Psoas muscle (tissue), 8 donors: ENCODE measurements around the gene SQSTM1. TPM values are rescaled to one million over a fixed set of nuclear protein-coding genes. Genes with fewer than 3 reads are reported as not detected.

Source experiments
- ATAC-seq, 4 donors: fragments of 200-7000 bp; cut with Tn5 transposase; one replicate each; pipeline ENCODE4 v1.9.1; 2020; ENCODE audit warnings: moderate library complexity in 3 of 4, mild to moderate bottlenecking in 2 of 4
- DNase-seq, 2 donors: peaks; one replicate each; pipeline ENCODE4 v3.0.0-alpha.2; 2020
- H3K27ac ChIP-seq: fragments of 200-600 bp; one replicate; pipeline ENCODE4 v1.8.0; 2022
- H3K27me3 ChIP-seq, 3 donors: fragments of 200-600 bp in 1 of 3; one replicate each; pipeline versions ENCODE4 v1.6.1 to v1.8.0; 2013 to 2022; ENCODE audit warnings: low read length in 2 of 3, mild to moderate bottlenecking in 2 of 3, moderate library complexity in 1 of 3; ENCODE audit not compliant: insufficient read depth in 3 of 3
- H3K36me3 ChIP-seq, 2 donors: fragments of 200-600 bp in 1 of 2; one replicate each; pipeline versions ENCODE4 v1.6.1 to v1.8.0; 2013 to 2022; ENCODE audit warnings: low read depth in 1 of 2, mild to moderate bottlenecking in 1 of 2, moderate library complexity in 1 of 2; ENCODE audit not compliant: insufficient read depth in 1 of 2
- H3K4me1 ChIP-seq: fragments of 200-600 bp; one replicate; pipeline ENCODE4 v1.8.0; 2022
- H3K4me3 ChIP-seq: fragments of 200-600 bp; one replicate; pipeline ENCODE4 v1.8.0; 2022; ENCODE audit warnings: mild to moderate bottlenecking
- H3K9me3 ChIP-seq: fragments of 200-600 bp; one replicate; pipeline ENCODE4 v1.8.0; 2022
- CTCF ChIP-seq: fragments of 200-600 bp; IDR thresholded peaks from one replicate; pipeline ENCODE4 v1.8.0; 2022; ENCODE audit warnings: antibody characterized with exemption
- WGBS, 3 donors: extraction: QIAGEN DNeasy Blood & Tissue Kit; methylation state at CpG; one replicate each; pipeline versions ENCODE4 v1.1.6 to v1.1.7; 2013; 5-methylcytosine and 5-hydroxymethylcytosine counted together
- intact Hi-C, 2 donors: fragments of 100-400 bp; cut with DNase I; formaldehyde crosslinking; loops; one replicate each; pipeline versions ENCODE4 v1.11.0 to v1.14.2; 2022
- polyA plus RNA-seq, 3 donors: library from polyadenylated mRNA; stranded (reverse); fragments of 200-250 nt; gene quantifications; one replicate each; pipeline ENCODE4 v1.2.3, GENCODE V29; 2013
- total RNA-seq, 4 donors: library from RNA; stranded (reverse); fragmentation: NEBNext Ultra II Directional in 2 of 4; extraction: Animal tissue kit (Norgen Biotek cat#: 25700) in 2 of 4; gene quantifications; one replicate each; pipeline versions ENCODE4 v1.2.1 to v1.2.4, GENCODE V29; 2021 to 2023
- donor health status: healthy with polysubstance abuse.
- donor health status: DM: no; HTN: no; CAD: no; lungs with moderate emphysema.
- donor health status: Bipolar disorder and iron deficiency.
- donor health status: healthy.
- donor health status: DM: yes; HTN: yes; CAD: no.
- donor health status: DM: no; HTN: no; CAD: no.
- donor health status: DM: no; HTN: no; CAD: no.
- donor health status: DM: yes; HTN: yes; CAD: no.

The SQSTM1 gene
- total and polyA plus RNA-seq, 7 donors, result 463 to 1,199 (median 707) TPM

GRCh38 chr5:179830818-179831468, 10.2 kb downstream of the SQSTM1 start:
- Histone ChIP-seq H3K4me3 (no peak overlapping the region), H3K27ac (peak overlapping the region; percentile 63), H3K36me3 (peaks cover 14 to 92% of the 10 kb centered on the region in 2 donors), H3K9me3 (no peaks in the 10 kb centered on the region), H3K4me1 (peaks cover 64% of the 10 kb centered on the region), H3K27me3 (no peaks in the 10 kb centered on the region)
- ATAC-seq, result no peak
- TF ChIP-seq CTCF, result no peak
- intact Hi-C loops, result no loop called here
- no peak for DNase-seq
- 87 to 92% (median 91%) methylated on average over 7 of the region's 7 CpGs for WGBS, 3 donors

GRCh38 chr5:179832039-179832745, 11.5 kb downstream of the SQSTM1 start:
- 85 to 89% (median 87%) methylated on average over 20 of the region's 20 CpGs for WGBS, 3 donors
- peaks cover 60% of the 10 kb centered on the region for H3K4me1 ChIP-seq
- H3K27me3 ChIP-seq, result no peaks in the 10 kb centered on the region
- H3K27ac ChIP-seq, result peak overlapping the region; percentile 63
- no peaks in the 10 kb centered on the region for H3K9me3 ChIP-seq
- H3K36me3 ChIP-seq, result peaks cover 15 to 92% of the 10 kb centered on the region in 2 donors
- TF ChIP-seq CTCF, result no peak
- ATAC-seq, result peak; percentile 9 to 38 (median 19)
- intact Hi-C loops, result no loop called here
- H3K4me3 ChIP-seq, result no peak overlapping the region
- DNase-seq, result no peak

GRCh38 chr5:179833056-179833708, 12.5 kb downstream of the SQSTM1 start:
- DNase-seq (no peak), ATAC-seq (peak in 3 of 4 donors; percentile 4 to 24 (median 6))

GRCh38 chr5:179833709-179834070, 13.0 kb downstream of the SQSTM1 start:
- WGBS, 3 donors, result 98 to 100% (median 99%) methylated on average over 3 of the region's 3 CpGs
- H3K36me3 ChIP-seq, result peaks cover 15 to 91% of the 10 kb centered on the region in 2 donors
- intact Hi-C loops, result no loop called here

More at GRCh38 chr5:179833056-179833708, 12.5 kb downstream of the SQSTM1 start:
- intact Hi-C loops, result no loop called here
- Histone ChIP-seq H3K36me3 (peaks cover 15 to 92% of the 10 kb centered on the region in 2 donors), H3K27me3 (no peaks in the 10 kb centered on the region), H3K4me1 (peaks cover 60% of the 10 kb centered on the region), H3K4me3 (peak overlapping the region; percentile 4), H3K27ac (peak overlapping the region; percentile 63), H3K9me3 (no peaks in the 10 kb centered on the region)
- no peak for TF ChIP-seq CTCF
- WGBS, 3 donors, result 73 to 79% (median 78%) methylated on average over 23 of the region's 23 CpGs

More at GRCh38 chr5:179833709-179834070, 13.0 kb downstream of the SQSTM1 start:
- DNase-seq, result no peak
- Histone ChIP-seq H3K27ac (peak overlapping the region; percentile 63), H3K9me3 (no peaks in the 10 kb centered on the region), H3K27me3 (no peaks in the 10 kb centered on the region), H3K4me3 (peak overlapping the region; percentile 4), H3K4me1 (peaks cover 62% of the 10 kb centered on the region)
- no peak for TF ChIP-seq CTCF
- no peak for ATAC-seq
